SU-DHL-6 (cell line): ENCODE measurements around the gene FAM200B.

Experiments
- H2AFZ ChIP-seq: fragments of 200-600 bp; sonication (generic); 2 replicates; pipeline ENCODE4 v1.6.1; 2014; ENCODE audit warnings: low read depth, mild to moderate bottlenecking, moderate library complexity, mixed read lengths, antibody characterized with exemption, low read length; ENCODE audit not compliant: severe bottlenecking
- H3F3A ChIP-seq: fragments of 200-600 bp; shearing (Covaris generic); 2 replicates; pipeline ENCODE4 v1.6.0; 2016; ENCODE audit warnings: antibody characterized with exemption, mild to moderate bottlenecking; ENCODE audit not compliant: insufficient read depth
- H3K27ac ChIP-seq: fragments of 200-600 bp; sonication (generic); 2 replicates; pipeline ENCODE4 v1.5.1; 2016; ENCODE audit warnings: low read depth, mild to moderate bottlenecking, low read length, moderate library complexity, mixed read lengths
- H3K27me3 ChIP-seq: fragments of 200-600 bp; sonication (generic), shearing (Covaris generic); 2 replicates; pipeline ENCODE4 v1.6.0; 2014; ENCODE audit warnings: mild to moderate bottlenecking, low read length
- H3K36me3 ChIP-seq: fragments of 200-600 bp; sonication (generic); 2 replicates; pipeline ENCODE4 v1.6.1; 2014; ENCODE audit warnings: mild to moderate bottlenecking, low read length, mixed read lengths
- H3K4me2 ChIP-seq: fragments of 300-600, 200-600 bp; shearing (Covaris generic), sonication (generic); 2 replicates; pipeline ENCODE4 v1.6.0; 2014; ENCODE audit warnings: low read length, low read depth, mild to moderate bottlenecking; ENCODE audit not compliant: poor library complexity, severe bottlenecking
- H3K4me3 ChIP-seq: fragments of 200-600 bp; sonication (generic); 2 replicates; pipeline ENCODE4 v1.5.1; 2014; ENCODE audit warnings: antibody characterized with exemption, low read length, mild to moderate bottlenecking, mixed read lengths; ENCODE audit not compliant: insufficient read depth, poor library complexity, severe bottlenecking
- H3K79me2 ChIP-seq: fragments of 200-600 bp; sonication (generic); 2 replicates; pipeline ENCODE4 v1.6.1; 2014; ENCODE audit warnings: mild to moderate bottlenecking, low read length, moderate library complexity; ENCODE audit not compliant: insufficient read depth
- H3K9ac ChIP-seq: fragments of 200-600 bp; sonication (generic); 2 replicates; pipeline ENCODE4 v1.7.0; 2014; ENCODE audit warnings: mild to moderate bottlenecking, low read length
- H3K9me2 ChIP-seq: fragments of 200-600 bp; sonication (generic); replicated peaks from 2 replicates; pipeline ENCODE4 v1.6.1; 2014; ENCODE audit warnings: low read length; ENCODE audit not compliant: insufficient read depth
- H3K9me3 ChIP-seq: fragments of 200-600 bp; sonication (generic); 2 replicates; pipeline ENCODE4 v1.6.1; 2014; ENCODE audit warnings: low read length, mixed read lengths; ENCODE audit not compliant: insufficient read depth
- H4K20me1 ChIP-seq: fragments of 200-600 bp; sonication (generic); 2 replicates; pipeline ENCODE4 v1.6.1; 2014; ENCODE audit warnings: low read depth, mild to moderate bottlenecking, antibody characterized with exemption, low read length, moderate library complexity, mixed read lengths
- EZH2phosphoT487 ChIP-seq: fragments of 200-600 bp; sonication (generic), shearing (Covaris generic); conservative IDR thresholded peaks from 2 replicates; pipeline ENCODE4 v1.6.1; 2018; ENCODE audit warnings: mild to moderate bottlenecking, antibody characterized with exemption, low read length, moderate library complexity, mixed read lengths
- TF ChIP-seq, protein P1 (sequence below): fragments of 200-600 bp; sonication (generic); IDR thresholded peaks from one replicate; pipeline ENCODE4 v1.5.1; 2017; ENCODE audit warnings: antibody characterized with exemption, mild to moderate bottlenecking, low read length, moderate library complexity; ENCODE audit not compliant: insufficient read depth, poor library complexity, severe bottlenecking

Gene FAM200B

DNA sequence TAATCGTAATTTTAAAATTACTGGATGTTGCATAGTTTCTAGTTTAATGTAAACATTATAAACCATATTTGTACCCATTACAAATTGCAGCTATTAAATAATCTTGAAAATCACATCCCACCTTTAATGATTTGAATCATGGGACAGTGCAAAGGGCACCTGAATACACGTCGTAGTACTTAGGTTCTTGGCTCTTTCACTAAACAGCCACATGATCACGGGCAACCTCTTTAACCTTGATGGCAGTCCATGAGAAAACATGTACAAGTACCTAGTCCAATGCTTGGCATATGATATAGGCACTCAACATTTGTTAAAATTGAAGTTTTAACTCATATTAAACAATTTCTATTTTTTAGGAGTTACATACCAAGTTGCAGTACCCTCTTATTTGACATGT lies 14.6 kb upstream of the FAM200B start:
- Histone ChIP-seq H3K9me3 (no peaks in the 10 kb centered on the region), H3K36me3 (peaks cover 11% of the 10 kb centered on the region; the same call in 1 of the 2 replicates), H3K9me2 (no peaks in the 10 kb centered on the region), H3K27ac (no peak overlapping the region), H2AFZ (no peak overlapping the region), H3F3A (peaks cover 10% of the 10 kb centered on the region; the same call in 1 of the 2 replicates), H4K20me1 (no peaks in the 10 kb centered on the region), H3K4me3 (no peak overlapping the region), H3K4me2 (no peak overlapping the region), H3K27me3 (no peaks in the 10 kb centered on the region), H3K79me2 (peaks cover 30% of the 10 kb centered on the region), H3K9ac (no peak overlapping the region)
- TF ChIP-seq EZH2phosphoT487, result no peak
- TF ChIP-seq, protein P1, sequence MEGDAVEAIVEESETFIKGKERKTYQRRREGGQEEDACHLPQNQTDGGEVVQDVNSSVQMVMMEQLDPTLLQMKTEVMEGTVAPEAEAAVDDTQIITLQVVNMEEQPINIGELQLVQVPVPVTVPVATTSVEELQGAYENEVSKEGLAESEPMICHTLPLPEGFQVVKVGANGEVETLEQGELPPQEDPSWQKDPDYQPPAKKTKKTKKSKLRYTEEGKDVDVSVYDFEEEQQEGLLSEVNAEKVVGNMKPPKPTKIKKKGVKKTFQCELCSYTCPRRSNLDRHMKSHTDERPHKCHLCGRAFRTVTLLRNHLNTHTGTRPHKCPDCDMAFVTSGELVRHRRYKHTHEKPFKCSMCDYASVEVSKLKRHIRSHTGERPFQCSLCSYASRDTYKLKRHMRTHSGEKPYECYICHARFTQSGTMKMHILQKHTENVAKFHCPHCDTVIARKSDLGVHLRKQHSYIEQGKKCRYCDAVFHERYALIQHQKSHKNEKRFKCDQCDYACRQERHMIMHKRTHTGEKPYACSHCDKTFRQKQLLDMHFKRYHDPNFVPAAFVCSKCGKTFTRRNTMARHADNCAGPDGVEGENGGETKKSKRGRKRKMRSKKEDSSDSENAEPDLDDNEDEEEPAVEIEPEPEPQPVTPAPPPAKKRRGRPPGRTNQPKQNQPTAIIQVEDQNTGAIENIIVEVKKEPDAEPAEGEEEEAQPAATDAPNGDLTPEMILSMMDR, result no peak

DNA sequence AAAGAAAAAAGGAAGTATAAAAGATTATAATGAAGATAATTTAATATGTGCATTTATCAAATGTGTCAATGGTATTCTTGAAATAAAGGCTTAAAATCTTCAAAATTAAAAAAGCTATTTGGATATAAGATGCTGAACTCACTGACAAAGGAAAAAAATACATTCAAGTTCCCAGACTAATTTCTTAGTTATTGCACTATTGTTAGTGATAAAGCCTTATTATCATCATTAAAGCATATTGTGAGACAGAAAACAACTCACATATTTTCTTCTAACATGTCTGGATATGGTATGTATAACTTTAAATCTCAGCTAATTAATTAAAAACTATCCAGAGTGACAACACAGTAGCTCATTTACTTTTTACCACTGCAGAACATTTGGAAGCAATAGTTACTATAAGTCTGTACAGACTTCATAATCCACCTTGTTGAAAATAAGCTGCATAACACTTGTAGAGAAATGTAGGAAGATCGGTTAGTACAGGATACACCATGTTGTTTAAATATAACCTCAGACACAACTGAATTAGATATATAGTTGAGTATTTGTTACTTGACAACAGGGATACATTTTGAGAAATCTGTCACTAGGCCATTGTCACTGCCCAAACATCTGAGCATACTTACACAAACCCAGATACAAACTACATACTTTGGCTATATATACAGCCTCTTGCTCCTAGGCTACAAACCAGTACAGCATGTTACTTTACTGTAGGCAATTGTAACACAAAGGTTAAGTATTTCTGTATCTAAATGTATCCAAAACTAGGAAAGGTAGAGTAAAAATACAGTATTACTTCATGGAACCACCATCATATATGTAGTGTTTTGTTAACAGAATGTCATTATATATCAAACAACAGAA lies 12.8 kb upstream of the FAM200B start:
- peaks cover 11% of the 10 kb centered on the region; the same call in 1 of the 2 replicates for H3K36me3 ChIP-seq
- TF ChIP-seq, protein P1, result no peak
- TF ChIP-seq EZH2phosphoT487, result no peak

DNA sequence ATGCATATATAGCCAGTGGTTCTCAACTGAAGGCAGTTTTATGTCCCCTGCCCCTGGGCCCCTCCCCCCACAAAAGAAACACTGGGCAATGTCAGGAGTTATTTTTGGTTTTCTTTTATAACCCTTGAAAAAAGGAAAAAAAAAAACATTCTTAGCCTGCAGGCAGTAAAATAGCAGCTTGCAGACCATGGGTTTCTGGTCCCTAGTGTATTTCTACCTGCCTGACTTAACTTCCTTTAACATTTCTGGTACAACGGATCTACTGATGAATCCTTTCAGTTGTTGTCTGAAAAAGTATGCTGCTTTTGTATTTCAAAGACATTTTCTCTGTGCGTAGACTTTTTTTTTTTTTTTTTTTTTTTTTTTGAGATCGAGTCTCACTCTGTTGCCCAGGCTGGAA lies 11.1 kb upstream of the FAM200B start:
- Histone ChIP-seq H3K36me3 (peaks cover 11% of the 10 kb centered on the region; the same call in 1 of the 2 replicates), H3K27me3 (no peaks in the 10 kb centered on the region), H3F3A (peaks cover 10% of the 10 kb centered on the region; the same call in 1 of the 2 replicates), H3K9ac (no peak overlapping the region), H4K20me1 (no peaks in the 10 kb centered on the region), H3K79me2 (peaks cover 63% of the 10 kb centered on the region), H3K4me3 (no peak overlapping the region), H3K27ac (no peak overlapping the region), H3K4me2 (no peak overlapping the region), H2AFZ (no peak overlapping the region), H3K9me3 (no peaks in the 10 kb centered on the region), H3K9me2 (no peaks in the 10 kb centered on the region)
- TF ChIP-seq, protein P1, result no peak
- TF ChIP-seq EZH2phosphoT487, result no peak

More for the DNA sequence above, 12.8 kb upstream of the FAM200B start:
- no peak overlapping the region for H3K27ac ChIP-seq
- no peaks in the 10 kb centered on the region for H3K9me2 ChIP-seq
- no peaks in the 10 kb centered on the region for H4K20me1 ChIP-seq
- H3K9ac ChIP-seq, result no peak overlapping the region
- H3F3A ChIP-seq, result peaks cover 10% of the 10 kb centered on the region; the same call in 1 of the 2 replicates
- H3K9me3 ChIP-seq, result no peaks in the 10 kb centered on the region
- no peak overlapping the region for H2AFZ ChIP-seq
- no peak overlapping the region for H3K4me3 ChIP-seq
- H3K27me3 ChIP-seq, result no peaks in the 10 kb centered on the region
- H3K79me2 ChIP-seq, result peaks cover 45% of the 10 kb centered on the region
- no peak overlapping the region for H3K4me2 ChIP-seq
